OCI-LY1 (cell line): ENCODE results near the gene EZH2.

Experiments used
- CTCF ChIP-seq: fragments of 200-600 bp; sonication (generic), shearing (Covaris generic); IDR thresholded peaks from 2 replicates; pipeline ENCODE4 v1.5.1; 2017; ENCODE audit warnings: mild to moderate bottlenecking, antibody characterized with exemption, low read length, moderate library complexity, mixed read lengths
- EZH2 ChIP-seq: fragments of 200-600 bp; sonication (generic), shearing (Covaris generic); IDR thresholded peaks from 2 replicates; pipeline ENCODE4 v1.8.0; 2017; ENCODE audit warnings: borderline replicate concordance, mixed run types, mild to moderate bottlenecking, antibody characterized with exemption, low read length, moderate library complexity, mixed read lengths

- TF ChIP-seq CTCF (no peak), EZH2 (no peak)
These were observed 28.1 kb upstream of the EZH2 start for GRCh38 chr7:148912151-148912550.
